ENCODE data around the gene ATP9B.
A peak's percentile ranks its signal among the peaks of the same experiment; 100 is the strongest.

Gene ATP9B

DNA sequence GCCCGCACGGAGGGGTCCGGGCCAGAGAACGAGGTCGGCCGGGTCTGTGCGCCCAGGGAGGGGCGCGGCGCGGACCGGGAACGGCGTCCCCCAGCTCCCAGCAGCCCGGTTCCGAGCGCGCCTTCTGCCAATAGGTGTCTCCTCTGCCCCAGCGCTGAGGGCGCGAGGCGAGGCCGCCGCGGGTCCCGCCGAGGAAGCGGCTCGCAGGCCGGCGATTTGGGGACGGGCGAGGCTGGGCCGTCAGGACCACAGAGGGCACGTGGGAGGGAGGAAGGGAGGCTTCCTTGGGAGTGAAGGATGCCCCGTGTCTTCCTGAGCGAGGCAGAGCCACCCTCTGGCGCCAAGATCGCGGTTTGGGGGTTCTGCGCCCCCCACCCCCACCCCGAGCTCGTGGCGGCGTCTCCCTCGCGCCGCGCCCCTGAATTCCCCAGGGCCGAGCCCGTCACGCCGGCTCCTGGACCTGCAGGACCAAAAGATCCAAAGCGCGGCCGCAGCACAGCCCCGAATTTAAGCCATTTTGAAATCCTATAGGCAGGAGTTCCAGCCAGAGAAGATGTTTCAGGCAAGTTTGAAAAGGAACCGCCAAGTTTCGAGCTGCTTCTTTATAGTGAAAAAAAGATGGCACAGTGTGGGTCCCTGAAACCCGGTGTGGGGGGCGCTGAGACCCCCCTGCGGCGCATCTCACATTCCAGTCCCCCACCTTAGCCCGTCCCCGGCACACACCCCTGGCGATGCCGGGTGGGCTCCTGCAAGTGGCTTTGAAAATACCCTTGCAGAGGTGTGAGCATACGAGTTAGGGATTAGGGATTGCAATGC is 327.4 kb downstream of the ATP9B start:
- H3K27me3 ChIP-seq (replicated peaks; ENCODE audit: control insufficient read depth, insufficient read depth, low read length) = no peaks in the 10 kb centered on the region; the same call in 1 of the 2 replicates
- peak overlapping the region; percentile 46; the same call in 1 of the 2 replicates for H3K4me3 ChIP-seq (replicated peaks; ENCODE audit: low read depth, low read length)
- peak; percentile 35 for TF ChIP-seq CTCF (IDR thresholded peaks at IDR 0.05; ENCODE audit: insufficient read depth, low read length, poor library complexity, severe bottlenecking)
- H3K36me3 ChIP-seq (ENCODE audit: control insufficient read depth, insufficient read depth, low read length) = no peaks in the 10 kb centered on the region
- no peak for DNase-seq (ENCODE audit: extremely low read depth, insufficient read length)

GRCh38 chr18:79397247-79397829 is 328.1 kb downstream of the ATP9B start:
- no peaks in the 10 kb centered on the region; the same call in 1 of the 2 replicates for H3K27me3 ChIP-seq (replicated peaks; ENCODE audit: control insufficient read depth, insufficient read depth, low read length)
- H3K36me3 ChIP-seq (ENCODE audit: control insufficient read depth, insufficient read depth, low read length) = no peaks in the 10 kb centered on the region
- DNase-seq (ENCODE audit: extremely low read depth, insufficient read length) = no peak
- H3K4me3 ChIP-seq (replicated peaks; ENCODE audit: low read depth, low read length) = no peak overlapping the region
- TF ChIP-seq CTCF (IDR thresholded peaks at IDR 0.05; ENCODE audit: insufficient read depth, low read length, poor library complexity, severe bottlenecking) = no peak

DNA sequence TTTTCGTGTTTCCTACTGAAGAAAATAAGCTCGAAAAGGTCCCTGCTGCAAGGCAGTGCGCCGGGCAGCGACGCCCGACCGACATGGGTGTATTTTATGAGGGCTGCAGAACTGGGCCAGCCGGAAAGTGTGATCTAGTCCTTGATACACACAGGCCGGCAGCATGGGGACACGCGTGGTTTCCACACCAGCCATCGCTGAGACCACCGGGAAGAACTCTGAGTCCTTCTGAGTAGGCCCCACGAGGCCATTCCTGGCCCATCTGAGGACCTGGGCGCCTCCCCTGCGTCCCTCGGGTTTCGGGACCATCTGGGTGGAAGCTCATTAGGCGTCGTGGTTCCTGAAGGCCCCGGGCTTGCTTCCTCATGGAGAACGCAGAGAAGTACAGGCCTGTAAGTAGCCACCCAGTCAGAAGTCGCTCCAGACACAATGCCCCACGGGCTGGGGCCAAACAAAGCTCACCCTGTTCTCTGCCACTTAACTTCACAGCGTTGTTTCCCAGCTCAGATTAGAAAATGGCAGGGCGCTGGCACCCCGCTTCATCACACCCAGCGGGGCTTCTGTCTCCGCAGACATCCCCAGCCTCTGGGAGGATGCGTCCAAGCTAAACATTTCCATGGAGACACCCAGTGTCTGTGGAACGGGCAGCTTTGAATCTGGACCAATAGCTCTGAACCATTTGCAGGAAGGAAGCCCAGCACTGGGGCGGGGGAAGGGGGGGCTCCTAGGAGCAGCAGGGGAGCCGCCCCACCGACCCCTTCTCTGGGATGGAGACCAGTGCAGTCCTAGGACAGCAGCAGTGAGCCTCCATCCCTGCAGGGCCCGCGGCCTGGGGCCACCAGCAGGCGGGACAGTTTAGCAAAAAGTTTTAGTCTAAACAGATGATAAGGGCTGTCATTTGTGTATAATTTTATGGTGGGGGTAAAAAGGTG is 328.9 kb downstream of the ATP9B start:
- no peak for DNase-seq (ENCODE audit: extremely low read depth, insufficient read length)
- no peak for TF ChIP-seq CTCF (IDR thresholded peaks at IDR 0.05; ENCODE audit: insufficient read depth, low read length, poor library complexity, severe bottlenecking)
- Histone ChIP-seq H3K36me3 (ENCODE audit: control insufficient read depth, insufficient read depth, low read length) (no peaks in the 10 kb centered on the region), H3K27me3 (replicated peaks; ENCODE audit: control insufficient read depth, insufficient read depth, low read length) (no peaks in the 10 kb centered on the region; the same call in 1 of the 2 replicates), H3K4me3 (replicated peaks; ENCODE audit: low read depth, low read length) (no peak overlapping the region)

DNA sequence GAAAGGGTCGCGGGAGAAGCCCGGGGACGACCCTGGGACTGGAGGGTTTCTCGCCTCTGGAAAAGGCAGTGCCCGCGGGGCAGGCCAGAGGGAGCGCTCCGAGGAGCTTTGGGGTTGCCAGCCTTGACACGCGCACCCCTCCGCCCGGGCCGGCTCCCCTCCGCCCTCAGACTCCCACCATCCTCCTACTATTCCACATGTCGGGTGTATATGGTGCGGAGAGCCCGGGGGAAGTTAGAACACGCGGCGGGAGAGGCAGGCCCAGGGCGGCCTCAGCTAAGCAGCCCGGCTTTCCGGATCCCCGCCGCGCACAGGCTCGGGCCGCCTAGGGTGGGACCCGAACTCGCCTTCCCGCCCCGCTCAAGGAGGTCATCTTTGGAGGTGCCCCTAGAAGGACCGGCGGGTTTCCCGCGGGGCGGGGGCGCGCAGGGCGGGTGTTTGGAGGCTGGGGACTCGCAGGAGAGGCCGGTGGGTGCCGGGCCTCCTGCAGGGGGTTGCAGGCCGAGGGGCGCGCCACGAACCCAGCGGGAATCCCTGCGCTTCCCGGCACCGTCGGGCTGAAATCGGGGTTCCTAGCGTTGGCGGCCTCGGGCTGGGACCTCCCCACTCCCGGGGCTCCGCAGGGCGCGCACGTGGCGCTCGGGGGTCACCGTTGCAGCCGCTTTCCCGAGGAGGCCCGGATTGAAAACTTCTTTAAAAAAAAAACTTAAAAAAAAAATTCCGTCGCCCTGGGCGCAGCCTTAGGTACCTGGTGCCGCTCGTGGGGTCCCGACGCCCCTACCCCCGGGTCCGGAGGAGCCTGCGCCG is 330.3 kb downstream of the ATP9B start:
- Histone ChIP-seq H3K4me3 (replicated peaks; ENCODE audit: low read depth, low read length) (peak overlapping the region; percentile 52), H3K36me3 (ENCODE audit: control insufficient read depth, insufficient read depth, low read length) (no peaks in the 10 kb centered on the region), H3K27me3 (replicated peaks; ENCODE audit: control insufficient read depth, insufficient read depth, low read length) (no peaks in the 10 kb centered on the region; the same call in 1 of the 2 replicates)
- TF ChIP-seq CTCF (IDR thresholded peaks at IDR 0.05; ENCODE audit: insufficient read depth, low read length, poor library complexity, severe bottlenecking) = no peak
- no peak for DNase-seq (ENCODE audit: extremely low read depth, insufficient read length)

DNA sequence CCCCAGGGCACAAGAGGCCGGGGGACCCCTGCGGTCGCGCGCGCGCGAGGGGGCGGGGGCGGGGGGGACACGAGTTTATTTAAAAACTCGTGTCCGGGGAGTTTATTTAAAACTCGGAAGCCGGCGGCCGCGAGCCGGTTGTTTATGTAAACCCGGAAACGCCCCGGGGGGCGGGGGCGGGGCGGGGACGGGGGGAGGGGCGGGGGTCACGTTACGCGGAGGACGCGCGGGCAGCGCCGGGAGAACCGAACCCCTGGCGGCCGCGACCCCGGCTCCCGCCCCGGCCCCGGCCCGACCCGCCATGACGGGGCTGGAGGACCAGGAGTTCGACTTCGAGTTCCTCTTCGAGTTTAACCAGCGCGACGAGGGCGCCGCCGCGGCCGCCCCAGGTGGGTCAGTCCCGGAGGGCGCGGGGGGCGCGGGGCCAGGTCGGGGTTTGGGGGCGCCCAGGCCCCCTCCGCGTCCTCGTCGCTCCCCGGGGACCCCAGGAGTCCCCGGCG is 330.9 kb downstream of the ATP9B start:
- no peak for TF ChIP-seq CTCF (IDR thresholded peaks at IDR 0.05; ENCODE audit: insufficient read depth, low read length, poor library complexity, severe bottlenecking)
- no peak for DNase-seq (ENCODE audit: extremely low read depth, insufficient read length)
- Histone ChIP-seq H3K27me3 (replicated peaks; ENCODE audit: control insufficient read depth, insufficient read depth, low read length) (no peaks in the 10 kb centered on the region; the same call in 1 of the 2 replicates), H3K36me3 (ENCODE audit: control insufficient read depth, insufficient read depth, low read length) (no peaks in the 10 kb centered on the region), H3K4me3 (replicated peaks; ENCODE audit: low read depth, low read length) (peak overlapping the region; percentile 54)

Data from GM06990 (cell line).